OCI-LY7 (cell line): Measurements from ENCODE around the gene ABCF1. TPM values are rescaled to one million over a fixed set of nuclear protein-coding genes. Genes with fewer than 3 reads are reported as not detected.

Source experiments
- BruUV-seq: library from RNA; stranded (reverse); fragments of 400-500 nt; replicated peaks from 2 replicates; lab custom pipeline; 2021; lab: Mats Ljungman, UMichigan
- CTCF ChIA-PET: fragments of 300-600 bp; sonication (Branson Sonifier 250); formaldehyde crosslinking; loops from one replicate; lab custom pipeline; 2022; ENCODE audit warnings: antibody characterized with exemption; ENCODE audit not compliant: unreplicated experiment; lab: Charles Lee
- POLR2A ChIA-PET: fragments of 300-600 bp; sonication (Branson Sonifier 250); formaldehyde crosslinking; loops from one replicate; lab custom pipeline; 2022; ENCODE audit warnings: antibody characterized with exemption; lab: Charles Lee
- DNase-seq: peaks from one replicate; pipeline ENCODE4 v3.0.0-alpha.2; 2015; ENCODE audit warnings: low spot score
- H2AFZ ChIP-seq: fragments of 200-600 bp; sonication (generic), shearing (Covaris generic); 2 replicates; pipeline ENCODE4 v1.6.1; 2014; ENCODE audit warnings: mild to moderate bottlenecking, antibody characterized with exemption, low read length, moderate library complexity
- H3K27ac ChIP-seq: fragments of 200-600 bp; sonication (generic); 2 replicates; pipeline ENCODE4 v1.5.1; 2014; ENCODE audit warnings: mixed run types, low read depth, mild to moderate bottlenecking, moderate library complexity, low read length, inconsistent platforms; ENCODE audit not compliant: poor library complexity, severe bottlenecking
- H3K36me3 ChIP-seq: fragments of 200-600 bp; sonication (generic); 2 replicates; pipeline ENCODE4 v1.6.1; 2014; ENCODE audit warnings: mild to moderate bottlenecking, antibody characterized with exemption, low read length, moderate library complexity, mixed read lengths; ENCODE audit not compliant: insufficient read depth
- H3K4me1 ChIP-seq: fragments of 200-600 bp; sonication (generic); 2 replicates; pipeline ENCODE4 v1.5.1; 2014; ENCODE audit warnings: mild to moderate bottlenecking, low read length; ENCODE audit not compliant: insufficient read depth, poor library complexity, severe bottlenecking
- H3K4me2 ChIP-seq: fragments of 200-600 bp; sonication (generic); 2 replicates; pipeline ENCODE4 v1.6.1; 2014; ENCODE audit warnings: mild to moderate bottlenecking, low read length
- H3K4me3 ChIP-seq: fragments of 200-600 bp; sonication (generic); 2 replicates; pipeline ENCODE4 v1.5.1; 2014; ENCODE audit warnings: mild to moderate bottlenecking, low read depth, low read length; ENCODE audit not compliant: poor library complexity, severe bottlenecking
- H3K79me2 ChIP-seq: fragments of 200-600 bp; sonication (generic); 2 replicates; pipeline ENCODE4 v1.6.1; 2016; ENCODE audit warnings: low read depth, mild to moderate bottlenecking, low read length, moderate library complexity, mixed read lengths; ENCODE audit not compliant: insufficient read depth
- H3K9me2 ChIP-seq: fragments of 200-600 bp; sonication (generic); 2 replicates; pipeline ENCODE4 v1.6.1; 2016; ENCODE audit warnings: mild to moderate bottlenecking, low read length, mixed read lengths; ENCODE audit not compliant: insufficient read depth
- H3K9me3 ChIP-seq: fragments of 200-600 bp; sonication (generic); 2 replicates; pipeline ENCODE4 v1.6.1; 2014; ENCODE audit warnings: mild to moderate bottlenecking, mixed run types, low read length, mixed read lengths
- H4K20me1 ChIP-seq: fragments of 200-600 bp; sonication (generic); 2 replicates; pipeline ENCODE4 v1.6.1; 2014; ENCODE audit warnings: mild to moderate bottlenecking, antibody characterized with exemption, low read length, moderate library complexity, mixed read lengths; ENCODE audit not compliant: insufficient read depth
- CTCF ChIP-seq: fragments of 200-600 bp; sonication (generic); conservative IDR thresholded peaks from 2 replicates; pipeline ENCODE4 v1.5.1; 2014; ENCODE audit warnings: mild to moderate bottlenecking, antibody characterized with exemption, low read length, moderate library complexity, mixed read lengths
- EZH2phosphoT487 ChIP-seq: fragments of 200-600 bp; sonication (generic); IDR thresholded peaks from 2 replicates; pipeline ENCODE4 v1.6.1; 2018; ENCODE audit warnings: low read depth, borderline replicate concordance, mild to moderate bottlenecking, mixed run types, antibody characterized with exemption, low read length, moderate library complexity, mixed read lengths
- intact Hi-C: fragments of 100-400 bp; cut with micrococcal nuclease; formaldehyde crosslinking; loops from one replicate; pipeline ENCODE4 v1.10.0; 2022; ENCODE audit not compliant: unreplicated experiment
- total RNA-seq, 2 experiments: library from RNA; depleted of rRNA in 1 of 2; stranded (reverse); fragments of >200 nt in 1 of 2; shearing (Covaris generic) in 1 of 2; gene quantifications; 2 replicates each; pipeline ENCODE4 v1.2.3, GENCODE V29; 2014 to 2022

ABCF1 gene
- total RNA-seq, 2 experiments from 2014 or later: 53.0 to 86.7 TPM

GRCh38 chr6:30611856-30612194 is 40.6 kb downstream of the ABCF1 start:
- H3K4me3 ChIP-seq: no peak overlapping the region
- intact Hi-C loops: no loop called here
- H3K4me2 ChIP-seq: peak overlapping the region; percentile 99; the same call in 1 of the 2 replicates
- H4K20me1 ChIP-seq: peaks cover 31% of the 10 kb centered on the region; the same call in 1 of the 2 replicates
- no peak overlapping the region for H3K27ac ChIP-seq
- peaks cover 89% of the 10 kb centered on the region for H3K36me3 ChIP-seq
- no TSS peak for BruUV-seq
- no peak for DNase-seq
- ChIA-PET CTCF (interaction anchor here (0.6 kb wide), 1 partner anchor 112 kb away, joined by 3 read pairs; no protein-coding TSS in a partner anchor), POLR2A (interaction anchor here (0.7 to 3.6 kb wide), 4 partner anchors 13 to 82 kb away, joined by 3 to 38 read pairs (median 4); partner anchors contain the start of gene C6orf136)
- H3K79me2 ChIP-seq: peaks cover 54% of the 10 kb centered on the region
- no peaks in the 10 kb centered on the region for H3K9me2 ChIP-seq
- no peaks in the 10 kb centered on the region for H3K9me3 ChIP-seq
- H2AFZ ChIP-seq: no peak overlapping the region
- H3K4me1 ChIP-seq: peaks cover 27% of the 10 kb centered on the region
- TF ChIP-seq CTCF: no peak
- TF ChIP-seq EZH2phosphoT487: no peak

DNA sequence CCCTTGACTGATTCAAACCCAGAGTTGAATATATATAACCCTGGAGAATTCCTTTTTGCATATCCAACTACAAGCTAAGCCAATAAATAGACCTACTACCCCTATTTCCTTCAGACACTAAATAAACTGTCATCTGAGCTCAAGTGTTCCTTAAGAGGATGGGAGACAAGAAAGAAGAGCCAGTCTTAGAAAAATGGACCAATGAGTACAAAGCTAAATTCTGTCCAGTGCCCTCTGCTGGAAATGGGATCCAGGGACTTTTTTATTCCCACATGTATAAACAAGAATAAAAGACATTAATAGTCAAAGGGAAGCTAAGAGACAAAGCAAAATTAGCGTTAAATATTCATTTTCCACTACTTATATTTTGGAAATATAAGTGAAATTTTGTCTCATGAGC is 41.0 kb downstream of the ABCF1 start:
- H3K9me2 ChIP-seq: no peaks in the 10 kb centered on the region
- TF ChIP-seq CTCF: peak; percentile 63
- no peak for TF ChIP-seq EZH2phosphoT487
- H4K20me1 ChIP-seq: peaks cover 30% of the 10 kb centered on the region; the same call in 1 of the 2 replicates
- no peaks in the 10 kb centered on the region for H3K9me3 ChIP-seq
- DNase-seq: no peak
- H2AFZ ChIP-seq: no peak overlapping the region
- peaks cover 87% of the 10 kb centered on the region for H3K36me3 ChIP-seq
- peaks cover 27% of the 10 kb centered on the region for H3K4me1 ChIP-seq
- H3K79me2 ChIP-seq: peaks cover 55% of the 10 kb centered on the region
- ChIA-PET CTCF (interaction anchor here (0.6 to 1.1 kb wide), 2 partner anchors 112 to 119 kb away, joined by 3 read pairs; no protein-coding TSS in a partner anchor), POLR2A (interaction anchor here (0.5 to 3.6 kb wide), 6 partner anchors 13 to 96 kb away, joined by 3 to 38 read pairs (median 4); partner anchors contain the start of gene C6orf136)
- no peak overlapping the region for H3K27ac ChIP-seq
- BruUV-seq: no TSS peak
- intact Hi-C loops: no loop called here
- peak overlapping the region; percentile 99; the same call in 1 of the 2 replicates for H3K4me2 ChIP-seq
- H3K4me3 ChIP-seq: no peak overlapping the region

- Histone ChIP-seq H3K4me2 (peak overlapping the region; percentile 99; the same call in 1 of the 2 replicates), H4K20me1 (peaks cover 30% of the 10 kb centered on the region; the same call in 1 of the 2 replicates), H3K4me1 (peaks cover 27% of the 10 kb centered on the region), H3K27ac (no peak overlapping the region), H2AFZ (no peak overlapping the region), H3K9me3 (no peaks in the 10 kb centered on the region), H3K9me2 (no peaks in the 10 kb centered on the region), H3K4me3 (no peak overlapping the region), H3K79me2 (peaks cover 55% of the 10 kb centered on the region), H3K36me3 (peaks cover 82% of the 10 kb centered on the region)
- DNase-seq: no peak
- TF ChIP-seq CTCF (no peak), EZH2phosphoT487 (no peak)
- CTCF ChIA-PET: interaction anchor here (1.1 kb wide), 1 partner anchor 118 kb away, joined by 3 read pairs; no protein-coding TSS in a partner anchor
- intact Hi-C loops: no loop called here
- no TSS peak for BruUV-seq
- POLR2A ChIA-PET: interaction anchor here (0.5 to 3.6 kb wide), 8 partner anchors 13 to 96 kb away, joined by 3 to 38 read pairs (median 4); partner anchors contain the start of gene C6orf136
Measured at GRCh38 chr6:30612687-30613248, 41.5 kb downstream of the ABCF1 start.
